GM06990 (cell line): ENCODE results near the gene ERC2.

Source experiments
- DNase-seq: peaks from one replicate; pipeline ENCODE4 v3.0.0-alpha.2; 2011; ENCODE audit not compliant: insufficient read length; ENCODE audit errors: extremely low read depth
- H3K27me3 ChIP-seq: replicated peaks from 2 replicates; pipeline ENCODE4 v1.6.0; 2011; ENCODE audit warnings: low read length; ENCODE audit not compliant: control insufficient read depth, insufficient read depth
- H3K36me3 ChIP-seq: 2 replicates; pipeline ENCODE4 v1.5.1; 2011; ENCODE audit warnings: low read length; ENCODE audit not compliant: control insufficient read depth, insufficient read depth
- H3K4me3 ChIP-seq: replicated peaks from 2 replicates; pipeline ENCODE4 v1.5.1; 2011; ENCODE audit warnings: low read depth, mild to moderate bottlenecking, control low read depth, low read length
- CTCF ChIP-seq: IDR thresholded peaks from 2 replicates; pipeline ENCODE4 v1.5.1; 2011; ENCODE audit warnings: low read length, control low read depth, mild to moderate bottlenecking, inconsistent platforms; ENCODE audit not compliant: insufficient read depth, poor library complexity, severe bottlenecking

Gene ERC2

DNA sequence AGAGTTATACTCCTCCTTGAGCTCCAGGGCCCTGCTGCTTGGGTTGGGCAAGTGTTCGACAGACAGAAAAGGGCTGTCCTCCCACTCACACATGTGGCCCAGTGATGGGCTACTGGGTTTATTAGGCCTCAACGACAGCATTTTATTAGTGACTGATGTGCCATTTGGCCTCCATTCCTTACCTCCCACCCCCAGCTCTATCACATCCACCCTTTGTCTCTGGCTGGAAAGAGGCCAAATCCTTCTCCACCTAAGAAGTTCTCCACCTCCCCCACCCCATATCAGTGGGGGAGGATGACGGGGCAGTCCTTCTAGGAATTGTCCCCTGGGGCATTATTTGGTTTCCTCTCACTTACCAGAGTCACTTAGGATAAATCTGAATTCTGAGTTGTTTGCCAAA, 924.0 kb downstream of the ERC2 start:
- Histone ChIP-seq H3K27me3 (no peaks in the 10 kb centered on the region), H3K4me3 (no peak overlapping the region), H3K36me3 (no peaks in the 10 kb centered on the region)
- TF ChIP-seq CTCF: no peak
- DNase-seq: no peak

GRCh38 chr3:55543181-55543614, 925.1 kb downstream of the ERC2 start:
- no peak overlapping the region for H3K4me3 ChIP-seq
- DNase-seq: no peak
- H3K36me3 ChIP-seq: no peaks in the 10 kb centered on the region
- no peaks in the 10 kb centered on the region for H3K27me3 ChIP-seq
- TF ChIP-seq CTCF: no peak

DNA sequence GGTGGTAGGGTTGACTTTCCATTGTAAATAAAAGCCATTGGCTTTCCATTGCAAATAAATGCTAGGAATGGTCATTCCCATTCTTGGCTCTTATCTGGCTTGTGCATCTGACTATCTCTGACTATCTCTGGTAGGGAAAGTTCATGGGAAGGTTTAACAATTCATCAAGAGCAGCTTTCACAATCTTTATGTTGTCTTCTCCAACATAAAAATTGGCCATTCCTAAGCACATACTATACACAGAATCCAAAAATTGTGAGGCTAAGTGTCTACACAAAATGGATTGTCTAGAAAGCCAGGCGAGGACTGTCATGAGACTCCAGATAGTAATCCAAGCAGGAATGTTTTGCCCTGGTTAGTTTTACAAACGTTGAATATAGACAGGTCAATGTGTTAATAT, 926.8 kb downstream of the ERC2 start:
- H3K36me3 ChIP-seq: no peaks in the 10 kb centered on the region
- no peak for DNase-seq
- no peak for TF ChIP-seq CTCF
- H3K4me3 ChIP-seq: no peak overlapping the region
- no peaks in the 10 kb centered on the region for H3K27me3 ChIP-seq

DNA sequence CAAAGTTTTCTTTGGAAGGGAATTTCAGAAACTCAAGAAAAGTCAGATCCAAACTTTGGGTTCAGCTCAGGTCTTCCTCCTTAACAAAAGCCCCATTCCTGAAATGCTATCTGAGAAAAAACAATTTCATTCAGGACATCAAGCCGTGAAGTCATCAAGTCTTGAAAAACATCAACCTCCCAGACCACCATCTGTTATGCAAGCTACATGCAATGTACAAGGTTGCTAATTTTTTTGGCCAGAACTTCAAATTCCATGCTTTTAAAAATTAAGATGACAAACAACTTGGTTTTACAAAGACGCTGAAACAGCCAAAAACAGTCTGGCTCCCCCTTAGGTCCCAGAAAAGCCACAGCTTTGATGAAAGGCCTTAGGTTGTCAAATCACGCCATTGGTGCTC, 927.3 kb downstream of the ERC2 start:
- no peak for DNase-seq
- TF ChIP-seq CTCF: no peak

DNA sequence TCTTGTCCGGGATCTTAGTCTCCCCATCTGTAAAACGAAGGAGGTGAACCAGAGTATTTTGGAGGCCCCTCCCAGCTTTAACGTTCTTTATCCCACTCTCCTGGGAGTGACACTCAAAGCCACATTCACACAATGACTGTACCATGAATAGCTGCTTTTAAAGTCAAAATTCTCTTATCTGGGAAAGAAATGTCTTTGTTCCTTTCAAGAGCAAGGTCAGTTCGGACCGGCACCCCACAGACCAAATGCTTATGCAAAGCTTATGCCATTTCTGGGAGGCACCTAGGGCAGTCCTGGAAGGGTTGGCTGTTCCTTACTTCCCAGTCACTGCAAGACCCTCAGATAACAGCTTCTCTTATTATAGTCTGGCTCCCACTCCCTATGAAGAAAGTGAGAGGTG, 927.7 kb downstream of the ERC2 start:
- H3K27me3 ChIP-seq: no peaks in the 10 kb centered on the region
- TF ChIP-seq CTCF: no peak
- H3K36me3 ChIP-seq: no peaks in the 10 kb centered on the region
- DNase-seq: no peak
- H3K4me3 ChIP-seq: no peak overlapping the region

More for the DNA sequence above, 927.3 kb downstream of the ERC2 start:
- no peaks in the 10 kb centered on the region for H3K27me3 ChIP-seq
- H3K4me3 ChIP-seq: no peak overlapping the region
- no peaks in the 10 kb centered on the region for H3K36me3 ChIP-seq

GRCh38 chr3:55538158-55538557, 930.1 kb downstream of the ERC2 start:
- H3K27me3 ChIP-seq: no peaks in the 10 kb centered on the region
- DNase-seq: no peak
- TF ChIP-seq CTCF: no peak
- H3K4me3 ChIP-seq: no peak overlapping the region
- H3K36me3 ChIP-seq: no peaks in the 10 kb centered on the region
